Parathyroid adenoma (tissue), 2 donors: ENCODE data around the gene RBM42.

ENCODE experiments used
- H2AFZ ChIP-seq: fragments of 300-600 bp; sonication (generic); one replicate; pipeline ENCODE4 v1.7.0; 2017; ENCODE audit warnings: antibody characterized with exemption, mild to moderate bottlenecking
- H3K27ac ChIP-seq: fragments of 300-600 bp; sonication (generic); one replicate; pipeline ENCODE4 v1.7.0; 2017
- H3K27me3 ChIP-seq: fragments of 300-600 bp; sonication (generic); one replicate; pipeline ENCODE4 v1.7.0; 2017; ENCODE audit warnings: low read length; ENCODE audit not compliant: control insufficient read depth, insufficient read depth
- H3K36me3 ChIP-seq: fragments of 300-600 bp; sonication (generic); one replicate; pipeline ENCODE4 v1.7.0; 2017; ENCODE audit warnings: low read length; ENCODE audit not compliant: control insufficient read depth, insufficient read depth
- H3K4me1 ChIP-seq: fragments of 300-600 bp; sonication (generic); one replicate; pipeline ENCODE4 v1.7.0; 2017; ENCODE audit warnings: control low read depth
- H3K4me2 ChIP-seq: fragments of 300-600 bp; sonication (generic); one replicate; pipeline ENCODE4 v1.7.0; 2017; ENCODE audit warnings: low read length
- H3K4me3 ChIP-seq: fragments of 300-600 bp; sonication (generic); one replicate; pipeline ENCODE4 v1.7.0; 2017; ENCODE audit warnings: low read depth, low read length
- H3K79me2 ChIP-seq: fragments of 300-600 bp; sonication (generic); one replicate; pipeline ENCODE4 v1.7.0; 2017; ENCODE audit warnings: control low read depth
- H3K9ac ChIP-seq: fragments of 300-600 bp; sonication (generic); one replicate; pipeline ENCODE4 v1.7.0; 2017; ENCODE audit warnings: mild to moderate bottlenecking
- H3K9me3 ChIP-seq: fragments of 300-600 bp; sonication (generic); one replicate; pipeline ENCODE4 v1.7.0; 2017; ENCODE audit warnings: low read length; ENCODE audit not compliant: control insufficient read depth
- TF ChIP-seq, protein P1 (sequence below): fragments of 300-600 bp; sonication (generic); IDR thresholded peaks from one replicate; pipeline ENCODE4 v1.7.0; 2017; ENCODE audit warnings: antibody characterized with exemption, mild to moderate bottlenecking
- donor health status: primary hyperparathyroidism.

Gene RBM42

DNA sequence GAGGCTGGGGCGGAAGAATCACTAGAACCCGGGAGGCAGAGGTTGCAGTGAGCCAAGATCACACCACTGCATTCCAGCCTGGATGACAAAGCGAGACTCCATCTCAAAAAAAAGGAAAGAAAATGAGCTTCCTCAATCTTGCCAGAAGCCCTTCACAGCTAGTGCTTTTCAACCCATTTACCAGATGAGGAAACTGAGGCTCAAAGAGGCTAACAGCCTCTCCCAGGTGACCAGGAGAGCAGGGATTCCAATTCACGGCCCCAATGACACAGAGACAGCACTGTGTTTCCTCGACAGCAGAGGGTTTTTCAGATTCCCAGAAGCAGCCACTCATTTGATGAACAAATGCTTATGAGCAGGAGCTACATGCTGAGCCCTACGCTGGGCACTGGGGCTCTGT is 40.7 kb downstream of the RBM42 start:
- no peaks in the 10 kb centered on the region for H3K79me2 ChIP-seq
- no peaks in the 10 kb centered on the region for H3K36me3 ChIP-seq
- H3K9me3 ChIP-seq: no peaks in the 10 kb centered on the region
- no peak overlapping the region for H3K4me2 ChIP-seq
- H3K27me3 ChIP-seq: no peaks in the 10 kb centered on the region
- no peak overlapping the region for H3K4me3 ChIP-seq
- no peaks in the 10 kb centered on the region for H3K4me1 ChIP-seq
- H3K27ac ChIP-seq: no peak overlapping the region
- H3K9ac ChIP-seq: no peak overlapping the region
- TF ChIP-seq, protein P1, sequence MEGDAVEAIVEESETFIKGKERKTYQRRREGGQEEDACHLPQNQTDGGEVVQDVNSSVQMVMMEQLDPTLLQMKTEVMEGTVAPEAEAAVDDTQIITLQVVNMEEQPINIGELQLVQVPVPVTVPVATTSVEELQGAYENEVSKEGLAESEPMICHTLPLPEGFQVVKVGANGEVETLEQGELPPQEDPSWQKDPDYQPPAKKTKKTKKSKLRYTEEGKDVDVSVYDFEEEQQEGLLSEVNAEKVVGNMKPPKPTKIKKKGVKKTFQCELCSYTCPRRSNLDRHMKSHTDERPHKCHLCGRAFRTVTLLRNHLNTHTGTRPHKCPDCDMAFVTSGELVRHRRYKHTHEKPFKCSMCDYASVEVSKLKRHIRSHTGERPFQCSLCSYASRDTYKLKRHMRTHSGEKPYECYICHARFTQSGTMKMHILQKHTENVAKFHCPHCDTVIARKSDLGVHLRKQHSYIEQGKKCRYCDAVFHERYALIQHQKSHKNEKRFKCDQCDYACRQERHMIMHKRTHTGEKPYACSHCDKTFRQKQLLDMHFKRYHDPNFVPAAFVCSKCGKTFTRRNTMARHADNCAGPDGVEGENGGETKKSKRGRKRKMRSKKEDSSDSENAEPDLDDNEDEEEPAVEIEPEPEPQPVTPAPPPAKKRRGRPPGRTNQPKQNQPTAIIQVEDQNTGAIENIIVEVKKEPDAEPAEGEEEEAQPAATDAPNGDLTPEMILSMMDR: no peak
- H2AFZ ChIP-seq: no peak overlapping the region

DNA sequence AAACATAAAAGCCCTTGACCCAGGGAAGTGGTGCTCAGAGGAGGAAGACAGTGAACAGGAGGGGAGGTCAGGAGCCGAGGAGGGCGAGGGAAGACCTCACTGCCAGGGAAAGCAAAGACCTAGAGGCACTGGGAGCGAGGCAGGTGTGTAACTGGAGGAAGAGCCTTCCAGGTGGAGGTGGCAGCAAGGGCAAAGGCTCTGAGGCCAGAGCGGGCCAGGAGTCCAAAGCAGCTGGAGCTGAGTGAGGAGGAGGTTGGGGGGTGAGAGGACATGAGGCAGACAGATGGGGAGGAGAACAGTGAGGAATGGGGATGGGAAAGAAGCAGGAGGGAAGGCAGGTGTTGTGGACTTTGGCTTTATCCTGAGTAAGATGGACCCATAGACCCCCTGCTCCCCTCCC is 41.1 kb downstream of the RBM42 start:
- Histone ChIP-seq H2AFZ (no peak overlapping the region), H3K27me3 (no peaks in the 10 kb centered on the region), H3K4me2 (no peak overlapping the region), H3K4me1 (no peaks in the 10 kb centered on the region), H3K27ac (no peak overlapping the region), H3K4me3 (no peak overlapping the region), H3K9ac (no peak overlapping the region), H3K9me3 (no peaks in the 10 kb centered on the region), H3K79me2 (no peaks in the 10 kb centered on the region), H3K36me3 (no peaks in the 10 kb centered on the region)
- TF ChIP-seq, protein P1: no peak

DNA sequence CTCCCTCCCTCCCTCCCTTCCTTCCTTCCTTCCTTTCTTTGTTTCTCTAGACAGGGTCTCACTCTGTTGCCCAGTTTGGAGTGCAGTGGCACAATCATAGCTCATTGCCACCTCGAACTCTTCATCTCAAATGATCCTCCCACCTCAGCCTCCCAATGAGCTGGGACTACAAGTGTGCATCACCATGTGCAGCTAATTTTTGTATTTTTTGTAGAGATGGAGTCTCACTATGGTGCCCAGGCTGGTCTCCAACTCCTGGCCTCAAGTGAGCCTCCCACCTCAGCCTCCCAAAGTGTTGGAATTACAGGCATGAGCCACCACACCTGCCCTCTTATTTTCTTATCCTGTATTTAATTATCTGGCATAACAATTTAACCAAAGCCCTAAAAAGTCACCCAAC is 41.9 kb downstream of the RBM42 start:
- Histone ChIP-seq H3K9ac (no peak overlapping the region), H3K27ac (no peak overlapping the region), H2AFZ (no peak overlapping the region), H3K36me3 (no peaks in the 10 kb centered on the region), H3K9me3 (no peaks in the 10 kb centered on the region), H3K4me2 (no peak overlapping the region), H3K4me1 (no peaks in the 10 kb centered on the region), H3K27me3 (no peaks in the 10 kb centered on the region), H3K79me2 (no peaks in the 10 kb centered on the region), H3K4me3 (no peak overlapping the region)
- TF ChIP-seq, protein P1: no peak

DNA sequence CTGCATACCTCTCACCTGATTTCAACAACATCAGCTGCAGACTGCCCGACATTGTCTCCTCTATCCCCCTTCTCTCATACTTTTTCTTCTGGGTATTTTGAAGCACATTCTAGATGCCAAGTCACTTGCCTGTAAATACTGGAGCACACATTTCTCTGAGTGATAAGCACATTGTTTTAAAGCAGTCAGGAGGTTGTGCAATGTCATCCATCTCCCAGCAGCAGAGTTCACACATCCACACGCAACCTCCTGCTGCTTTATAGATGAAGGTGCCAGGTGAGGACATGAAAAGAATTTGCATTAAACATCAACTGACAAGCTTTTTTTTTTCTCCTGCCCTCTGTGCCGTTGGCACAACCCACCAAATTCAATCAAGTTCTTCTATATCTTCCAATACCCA is 43.0 kb downstream of the RBM42 start:
- Histone ChIP-seq H3K4me2 (no peak overlapping the region), H3K27me3 (no peaks in the 10 kb centered on the region), H2AFZ (no peak overlapping the region), H3K9ac (no peak overlapping the region), H3K4me3 (no peak overlapping the region), H3K27ac (no peak overlapping the region), H3K79me2 (no peaks in the 10 kb centered on the region), H3K9me3 (no peaks in the 10 kb centered on the region), H3K4me1 (no peaks in the 10 kb centered on the region), H3K36me3 (no peaks in the 10 kb centered on the region)
- TF ChIP-seq, protein P1: no peak

DNA sequence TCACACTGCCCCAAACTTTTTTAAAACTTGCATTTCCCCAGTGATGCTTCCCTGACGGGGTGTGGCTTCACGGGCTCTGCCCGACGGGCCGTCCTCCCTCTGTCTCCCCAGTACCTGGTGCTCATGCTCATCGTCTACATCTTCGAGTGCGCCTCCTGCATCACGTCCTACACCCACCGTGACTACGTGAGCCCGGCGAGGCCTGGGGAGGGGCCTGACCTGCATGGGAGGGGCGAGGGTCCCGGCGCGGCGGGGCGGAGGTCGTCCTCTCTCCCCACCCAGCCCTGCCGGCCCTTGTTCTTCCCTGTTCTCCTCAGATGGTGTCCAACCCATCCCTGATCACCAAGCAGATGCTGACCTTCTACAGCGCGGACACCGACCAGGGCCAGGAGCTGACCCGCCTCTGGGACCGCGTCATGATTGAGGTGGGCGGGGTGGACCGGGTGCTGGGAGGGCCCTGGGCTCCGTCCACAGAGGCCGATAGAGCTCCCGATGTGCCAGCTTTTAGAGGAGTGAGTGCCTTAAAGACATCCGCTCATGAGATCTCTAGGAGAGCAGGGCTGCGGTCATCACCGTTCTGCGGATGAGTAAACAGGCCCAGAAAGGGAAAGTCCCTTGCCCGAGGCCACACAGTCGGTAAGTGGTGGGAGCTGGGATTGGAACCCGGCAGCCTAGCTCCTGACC is 44.4 kb downstream of the RBM42 start:
- H3K9me3 ChIP-seq: no peaks in the 10 kb centered on the region
- no peaks in the 10 kb centered on the region for H3K36me3 ChIP-seq
- H2AFZ ChIP-seq: peak overlapping the region; percentile 75
- H3K4me2 ChIP-seq: peak overlapping the region; percentile 18
- TF ChIP-seq, protein P1: no peak
- H3K9ac ChIP-seq: no peak overlapping the region
- no peaks in the 10 kb centered on the region for H3K4me1 ChIP-seq
- no peaks in the 10 kb centered on the region for H3K79me2 ChIP-seq
- no peak overlapping the region for H3K4me3 ChIP-seq
- no peaks in the 10 kb centered on the region for H3K27me3 ChIP-seq
- H3K27ac ChIP-seq: no peak overlapping the region
